HG03060 (cell line): ENCODE data around the gene RHBDD3.

ENCODE experiments used
- ATAC-seq: cut with Tn5 transposase; IDR thresholded peaks from one replicate; pipeline ENCODE4 v1.9.1; 2021; ENCODE audit warnings: low read depth, moderate number of reproducible peaks; ENCODE audit not compliant: unreplicated experiment

Gene RHBDD3

GRCh38 chr22:29306835-29307595 is 39.2 kb upstream of the RHBDD3 start:
- no peak for ATAC-seq

- no peak for ATAC-seq
These were observed 38.5 kb upstream of the RHBDD3 start, which contains the start of gene GAS2L1 for GRCh38 chr22:29306175-29306834. Gene GAS2L1, plus strand, starts transcription at chr22:29306650. Its CDS starts 1,456 bp downstream, at chr22:29308106.

GRCh38 chr22:29305836-29306174 is 38.0 kb upstream of the RHBDD3 start:
- ATAC-seq, result no peak

- ATAC-seq, result no peak
These were observed 35.1 kb upstream of the RHBDD3 start for GRCh38 chr22:29302681-29303465.

- no peak for ATAC-seq
These were observed 34.6 kb upstream of the RHBDD3 start for GRCh38 chr22:29302402-29302680.

GRCh38 chr22:29301716-29302401 is 34.1 kb upstream of the RHBDD3 start:
- ATAC-seq, result no peak

- no peak for ATAC-seq
These were observed 33.2 kb upstream of the RHBDD3 start for GRCh38 chr22:29300807-29301601.

- no peak for ATAC-seq
These were observed 32.7 kb upstream of the RHBDD3 start for GRCh38 chr22:29300467-29300806.

- no peak for ATAC-seq
These were observed 31.5 kb upstream of the RHBDD3 start for GRCh38 chr22:29299136-29299900.

- no peak for ATAC-seq
These were observed 30.9 kb upstream of the RHBDD3 start for GRCh38 chr22:29298641-29299040.

GRCh38 chr22:29292379-29292778 is 24.6 kb upstream of the RHBDD3 start:
- ATAC-seq, result no peak

- no peak for ATAC-seq
These were observed 23.4 kb upstream of the RHBDD3 start for GRCh38 chr22:29291215-29291614.

- ATAC-seq, result no peak
These were observed 22.3 kb upstream of the RHBDD3 start for GRCh38 chr22:29290061-29290460.

- no peak for ATAC-seq
These were observed 21.1 kb upstream of the RHBDD3 start for GRCh38 chr22:29288837-29289236.

- no peak for ATAC-seq
These were observed 16.4 kb upstream of the RHBDD3 start for GRCh38 chr22:29284196-29284595.

GRCh38 chr22:29277927-29278326 is 10.1 kb upstream of the RHBDD3 start:
- no peak for ATAC-seq

GRCh38 chr22:29275819-29276565 is 8.2 kb upstream of the RHBDD3 start:
- no peak for ATAC-seq

GRCh38 chr22:29275167-29275566 is 7.4 kb upstream of the RHBDD3 start:
- ATAC-seq, result no peak

- ATAC-seq, result no peak
These were observed 4.8 kb upstream of the RHBDD3 start for GRCh38 chr22:29272624-29273023.
